KBM-7 (cell line): ENCODE results near the gene CCL5.

Experiments used
- DNase-seq: peaks from one replicate; pipeline ENCODE4 v3.0.0-alpha.2; 2015
- in situ Hi-C: fragments of 300-500 bp; cut with MboI; formaldehyde crosslinking; loops from 2 replicates; pipeline ENCODE4 v1.14.3; 2020; ENCODE audit warnings: low sequenced_read_pairs, low pct_unique_long_range_greater_than_20kb, mixed read lengths

Gene CCL5

GRCh38 chr17:35841101-35841500, 39.1 kb downstream of the CCL5 start:
- in situ Hi-C loops = no loop called here
- DNase-seq = no peak

- in situ Hi-C loops = no loop called here
- DNase-seq = no peak
Measured at GRCh38 chr17:35825206-35825605, 55.0 kb downstream of the CCL5 start.
